ENCODE measurements around the gene ZMAT5. TPM values are rescaled to one million over a fixed set of nuclear protein-coding genes. Genes with fewer than 3 reads are reported as not detected.

ZMAT5 gene
- total and polyA plus RNA-seq, 2 of the 13 experiments (the other 11 are each of a cell fraction or from before 2014, with no cell fraction given): 20.7 to 27.8 TPM

DNA sequence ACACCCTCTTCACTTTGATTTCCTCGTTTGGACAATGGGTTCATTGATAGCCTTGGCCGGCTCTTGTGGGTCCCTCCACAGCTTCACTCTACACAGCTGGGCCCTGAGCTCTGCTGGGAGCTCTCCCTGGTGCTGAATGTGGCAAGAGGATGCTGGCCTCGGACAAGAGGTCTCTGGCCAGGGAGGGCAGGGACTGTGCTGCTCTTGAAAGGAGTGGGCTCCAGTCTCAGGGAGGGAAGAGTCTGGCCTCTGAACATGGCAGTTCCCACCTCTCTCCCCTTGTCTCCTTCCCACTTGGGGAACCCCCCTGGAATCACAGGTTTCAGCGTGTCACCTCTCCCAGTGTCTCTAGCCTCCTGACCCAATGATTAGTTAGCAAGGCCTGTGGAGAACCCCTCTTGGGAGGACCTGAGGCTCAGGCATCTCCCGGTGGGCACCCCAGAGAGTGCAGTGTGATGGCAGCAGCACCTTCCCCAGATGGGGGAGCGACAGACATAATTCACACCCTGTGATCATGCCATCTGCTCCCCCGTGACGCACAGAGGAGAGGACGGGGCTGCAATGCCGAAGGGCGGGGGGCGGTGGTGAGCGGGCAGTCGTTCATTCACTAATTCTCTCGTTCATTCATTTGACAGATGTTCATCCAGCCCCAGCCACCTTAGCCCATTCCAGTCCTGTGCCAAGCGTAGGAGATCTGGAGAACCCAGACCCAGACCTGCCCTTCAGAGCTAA, 49.8 kb downstream of the ZMAT5 start (continued):
- TF ChIP-seq ZBED4 (CRISPR knock-in tag; IDR thresholded peaks at IDR 0.05; ENCODE audit: borderline replicate concordance) (peak; percentile 93; the same call in 1 of the 2 replicates), KLF11 (CRISPR knock-in tag; IDR thresholded peaks at IDR 0.05) (peak; percentile 98; the same call in 1 of the 2 replicates), GZF1 (CRISPR knock-in tag; IDR thresholded peaks at IDR 0.05) (no peak), PRMT3 (CRISPR knock-in tag; IDR thresholded peaks at IDR 0.05; ENCODE audit: borderline replicate concordance, low read depth) (peak; percentile 48; the same call in 1 of the 2 replicates), KLF15 (CRISPR knock-in tag; IDR thresholded peaks at IDR 0.05; ENCODE audit: borderline replicate concordance) (peak; percentile 66; the same call in 1 of the 2 replicates), ZNF451 (CRISPR knock-in tag; IDR thresholded peaks at IDR 0.05) (no peak), ZBTB20 (CRISPR knock-in tag; IDR thresholded peaks at IDR 0.05; ENCODE audit: borderline replicate concordance, low read depth) (peak; percentile 89; the same call in 1 of the 2 replicates), TBX3 (IDR thresholded peaks at IDR 0.05; ENCODE audit: borderline replicate concordance) (peak; percentile 21; the same call in 1 of the 2 replicates), SSRP1 (CRISPR knock-in tag; IDR thresholded peaks at IDR 0.05) (no peak), ZNF574 (CRISPR knock-in tag; IDR thresholded peaks at IDR 0.05) (peak; percentile 80), LRRFIP1 (CRISPR knock-in tag; conservative IDR thresholded peaks at IDR 0.05) (peak; percentile 94), JUND (CRISPR knock-in tag; IDR thresholded peaks at IDR 0.05) (no peak)
- TF ChIP-seq, protein P1, sequence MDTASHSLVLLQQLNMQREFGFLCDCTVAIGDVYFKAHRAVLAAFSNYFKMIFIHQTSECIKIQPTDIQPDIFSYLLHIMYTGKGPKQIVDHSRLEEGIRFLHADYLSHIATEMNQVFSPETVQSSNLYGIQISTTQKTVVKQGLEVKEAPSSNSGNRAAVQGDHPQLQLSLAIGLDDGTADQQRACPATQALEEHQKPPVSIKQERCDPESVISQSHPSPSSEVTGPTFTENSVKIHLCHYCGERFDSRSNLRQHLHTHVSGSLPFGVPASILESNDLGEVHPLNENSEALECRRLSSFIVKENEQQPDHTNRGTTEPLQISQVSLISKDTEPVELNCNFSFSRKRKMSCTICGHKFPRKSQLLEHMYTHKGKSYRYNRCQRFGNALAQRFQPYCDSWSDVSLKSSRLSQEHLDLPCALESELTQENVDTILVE (CRISPR knock-in tag; IDR thresholded peaks at IDR 0.05): peak; percentile 96
- TF ChIP-seq, protein P2, sequence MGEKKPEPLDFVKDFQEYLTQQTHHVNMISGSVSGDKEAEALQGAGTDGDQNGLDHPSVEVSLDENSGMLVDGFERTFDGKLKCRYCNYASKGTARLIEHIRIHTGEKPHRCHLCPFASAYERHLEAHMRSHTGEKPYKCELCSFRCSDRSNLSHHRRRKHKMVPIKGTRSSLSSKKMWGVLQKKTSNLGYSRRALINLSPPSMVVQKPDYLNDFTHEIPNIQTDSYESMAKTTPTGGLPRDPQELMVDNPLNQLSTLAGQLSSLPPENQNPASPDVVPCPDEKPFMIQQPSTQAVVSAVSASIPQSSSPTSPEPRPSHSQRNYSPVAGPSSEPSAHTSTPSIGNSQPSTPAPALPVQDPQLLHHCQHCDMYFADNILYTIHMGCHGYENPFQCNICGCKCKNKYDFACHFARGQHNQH (CRISPR knock-in tag; IDR thresholded peaks at IDR 0.05): peak; percentile 76; the same call in 1 of the 2 replicates
